GM10266 (cell line): ENCODE data around the gene MORN1.
A peak's percentile ranks its signal among the peaks of the same experiment; 100 is the strongest.

ENCODE experiments used
- DNase-seq: peaks from one replicate; pipeline ENCODE4 v3.0.0; 2012; ENCODE audit errors: extremely low spot score
- TF ChIP-seq, protein P1 (sequence below): IDR thresholded peaks from 2 replicates; pipeline ENCODE4 v1.5.1; 2012; ENCODE audit warnings: mild to moderate bottlenecking, low read depth; ENCODE audit not compliant: control insufficient read depth, insufficient read depth; ENCODE audit errors: missing control alignments

Gene MORN1

GRCh38 chr1:2429780-2430591, 38.6 kb upstream of the MORN1 start:
- no peak for DNase-seq
- TF ChIP-seq, protein P1, sequence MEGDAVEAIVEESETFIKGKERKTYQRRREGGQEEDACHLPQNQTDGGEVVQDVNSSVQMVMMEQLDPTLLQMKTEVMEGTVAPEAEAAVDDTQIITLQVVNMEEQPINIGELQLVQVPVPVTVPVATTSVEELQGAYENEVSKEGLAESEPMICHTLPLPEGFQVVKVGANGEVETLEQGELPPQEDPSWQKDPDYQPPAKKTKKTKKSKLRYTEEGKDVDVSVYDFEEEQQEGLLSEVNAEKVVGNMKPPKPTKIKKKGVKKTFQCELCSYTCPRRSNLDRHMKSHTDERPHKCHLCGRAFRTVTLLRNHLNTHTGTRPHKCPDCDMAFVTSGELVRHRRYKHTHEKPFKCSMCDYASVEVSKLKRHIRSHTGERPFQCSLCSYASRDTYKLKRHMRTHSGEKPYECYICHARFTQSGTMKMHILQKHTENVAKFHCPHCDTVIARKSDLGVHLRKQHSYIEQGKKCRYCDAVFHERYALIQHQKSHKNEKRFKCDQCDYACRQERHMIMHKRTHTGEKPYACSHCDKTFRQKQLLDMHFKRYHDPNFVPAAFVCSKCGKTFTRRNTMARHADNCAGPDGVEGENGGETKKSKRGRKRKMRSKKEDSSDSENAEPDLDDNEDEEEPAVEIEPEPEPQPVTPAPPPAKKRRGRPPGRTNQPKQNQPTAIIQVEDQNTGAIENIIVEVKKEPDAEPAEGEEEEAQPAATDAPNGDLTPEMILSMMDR = peak; percentile 23

GRCh38 chr1:2428490-2428889, 37.1 kb upstream of the MORN1 start:
- TF ChIP-seq, protein P1 = no peak
- DNase-seq = no peak

DNA sequence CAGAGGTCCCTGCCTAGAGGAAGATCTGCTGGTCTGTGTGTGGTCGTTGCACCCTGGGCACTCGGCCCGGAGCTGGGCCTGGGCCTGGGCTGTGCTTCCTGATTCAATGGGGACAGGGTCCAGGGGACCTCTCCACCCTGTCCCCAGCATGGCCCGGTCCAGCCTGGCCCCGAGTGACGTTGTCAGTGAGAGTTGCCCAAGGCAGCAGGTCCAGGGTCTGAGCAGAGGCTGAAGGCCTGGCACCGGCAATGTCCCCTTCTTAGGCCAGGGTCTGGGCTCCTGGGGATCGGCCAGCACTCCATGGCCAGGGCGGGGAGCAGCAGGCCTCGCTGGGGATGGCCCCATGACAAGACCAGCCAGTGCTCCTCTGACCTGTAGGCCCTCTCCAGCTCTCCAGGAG, 36.6 kb upstream of the MORN1 start:
- no peak for DNase-seq
- TF ChIP-seq, protein P1 = no peak

DNA sequence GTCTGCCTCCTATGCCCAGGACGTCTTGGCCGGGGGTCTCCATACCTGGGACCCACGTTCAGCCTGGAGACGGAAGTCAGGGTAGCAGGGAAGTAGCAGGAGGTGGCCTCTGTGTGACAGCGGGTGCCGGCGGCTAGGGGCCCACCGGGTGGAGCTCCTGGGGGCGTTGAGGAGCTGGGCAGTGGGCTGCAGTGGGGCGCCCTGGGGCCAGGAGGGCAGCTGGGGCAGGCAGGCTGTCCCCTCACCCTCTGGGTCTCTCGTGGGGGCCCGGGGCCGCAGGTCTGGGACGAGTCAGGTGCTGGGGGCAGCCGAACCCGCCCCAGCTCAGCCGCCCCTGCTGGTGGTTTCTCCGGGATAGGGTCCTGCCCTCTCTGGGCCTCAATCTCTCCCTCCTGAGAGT, 35.7 kb upstream of the MORN1 start:
- DNase-seq = no peak
- TF ChIP-seq, protein P1 = no peak

DNA sequence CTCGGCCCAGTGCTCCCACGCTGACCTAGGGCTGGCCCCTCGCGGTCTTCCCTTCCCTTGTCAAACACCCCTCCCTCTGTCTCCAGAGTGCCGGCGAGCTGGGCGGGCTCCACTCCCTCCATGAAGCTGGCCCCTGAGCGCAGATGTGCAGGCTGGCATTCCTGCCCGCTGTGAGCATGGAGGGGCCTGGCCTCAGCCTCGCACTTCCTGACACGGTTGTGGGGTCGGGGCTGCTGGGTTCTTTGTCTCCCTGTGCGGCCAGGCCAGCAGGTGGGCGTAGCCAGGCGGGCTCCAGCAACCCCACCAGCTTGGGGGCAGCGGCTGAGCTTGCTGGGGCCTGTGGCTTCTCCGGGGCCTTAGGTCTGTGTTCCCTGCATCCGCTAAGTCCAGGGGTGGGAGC, 35.2 kb upstream of the MORN1 start:
- TF ChIP-seq, protein P1 = no peak
- DNase-seq = no peak

DNA sequence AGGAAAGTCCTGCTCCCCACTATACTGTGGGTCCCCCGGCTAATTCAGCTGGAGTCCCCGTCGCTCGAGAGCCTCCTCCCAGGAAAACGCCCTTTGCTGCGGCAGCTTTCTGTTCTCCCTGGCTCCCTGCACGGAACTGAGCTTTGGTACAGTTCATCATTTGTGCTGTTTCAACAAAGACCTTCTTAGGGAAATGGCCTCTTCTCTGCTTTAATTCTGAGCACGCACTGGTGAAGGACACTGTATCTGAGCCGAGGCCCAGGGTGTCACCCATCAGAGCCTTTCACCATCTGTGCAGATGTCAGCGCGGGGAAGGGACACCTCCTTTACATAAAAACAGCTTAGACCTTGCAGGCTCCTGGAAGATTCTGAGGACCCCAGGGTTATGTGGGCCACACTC, 34.5 kb upstream of the MORN1 start:
- TF ChIP-seq, protein P1 = no peak
- no peak for DNase-seq

- DNase-seq = no peak
- TF ChIP-seq, protein P1 = no peak
Observed at GRCh38 chr1:2422523-2422922, 31.2 kb upstream of the MORN1 start.
